CD4-positive, alpha-beta memory T cell (primary cell): ENCODE data around the gene USP34. TPM values are rescaled to one million over a fixed set of nuclear protein-coding genes. Genes with fewer than 3 reads are reported as not detected.

Experiments used
- CTCF ChIA-PET: fragments of 350-600 bp; sonication (Branson Sonifier 250); formaldehyde crosslinking; loops from one replicate; lab custom pipeline; 2021; ENCODE audit warnings: inconsistent platforms; ENCODE audit not compliant: partially characterized antibody; lab: Charles Lee
- POLR2A ChIA-PET: fragments of 350-600 bp; sonication (Branson Sonifier 250); formaldehyde crosslinking; loops from one replicate; lab custom pipeline; 2021; ENCODE audit not compliant: partially characterized antibody; lab: Charles Lee
- DNase-seq, 5 donors: peaks; one replicate each; pipeline versions ENCODE4 v3.0.0 to v3.0.0-alpha.2; 2020 to 2022; ENCODE audit warnings: mixed read lengths in 1 of 5
- H3K27ac ChIP-seq: one replicate; pipeline ENCODE4 v1.7.0; 2013; ENCODE audit warnings: low read depth, low read length
- H3K27me3 ChIP-seq: 2 replicates; pipeline ENCODE4 v1.7.0; 2013; ENCODE audit warnings: mild to moderate bottlenecking, low read length, moderate library complexity; ENCODE audit not compliant: insufficient read depth
- H3K36me3 ChIP-seq: 2 replicates; pipeline ENCODE4 v1.7.0; 2013; ENCODE audit warnings: mild to moderate bottlenecking, low read length, moderate library complexity; ENCODE audit not compliant: insufficient read depth
- H3K4me1 ChIP-seq: 2 replicates; pipeline ENCODE4 v1.7.0; 2013; ENCODE audit warnings: mild to moderate bottlenecking, low read length, moderate library complexity; ENCODE audit not compliant: insufficient read depth
- H3K4me3 ChIP-seq, 2 donors: one replicate each; pipeline ENCODE4 v1.7.0; 2013; ENCODE audit warnings: low read length in 2 of 2, mild to moderate bottlenecking in 1 of 2
- H3K9me3 ChIP-seq, 2 donors: one replicate each; pipeline ENCODE4 v1.7.0; 2013; ENCODE audit warnings: low read length in 2 of 2, control low read depth in 1 of 2; ENCODE audit not compliant: control insufficient read depth in 1 of 2
- H3K27ac Mint-ChIP-seq, 7 donors: one replicate each; pipeline ENCODE4 v1.8.0; 2020 to 2021; ENCODE audit warnings: mixed read lengths in 7 of 7, mild to moderate bottlenecking in 6 of 7, inconsistent platforms in 3 of 7, moderate library complexity in 3 of 7
- H3K27me3 Mint-ChIP-seq, 2 donors: one replicate each; pipeline ENCODE4 v1.8.0; 2020 to 2021; ENCODE audit warnings: mixed read lengths in 2 of 2
- H3K36me3 Mint-ChIP-seq, 2 donors: one replicate each; pipeline ENCODE4 v1.8.0; 2020 to 2021; ENCODE audit warnings: mixed read lengths in 2 of 2, inconsistent platforms in 1 of 2, mild to moderate bottlenecking in 1 of 2
- H3K4me1 Mint-ChIP-seq, 4 donors: one replicate each; pipeline ENCODE4 v1.8.0; 2020 to 2021; ENCODE audit warnings: mixed read lengths in 4 of 4, mild to moderate bottlenecking in 1 of 4
- H3K4me3 Mint-ChIP-seq, 8 donors: one replicate each; pipeline ENCODE4 v1.8.0; 2020 to 2021; ENCODE audit warnings: mixed read lengths in 8 of 8, mild to moderate bottlenecking in 7 of 8, moderate library complexity in 6 of 8, inconsistent platforms in 3 of 8
- H3K9me3 Mint-ChIP-seq, 8 donors: one replicate each; pipeline ENCODE4 v1.8.0; 2020 to 2021; ENCODE audit warnings: mixed read lengths in 8 of 8, mild to moderate bottlenecking in 5 of 8, inconsistent platforms in 3 of 8, moderate library complexity in 1 of 8
- intact Hi-C: fragments of 100-400 bp; cut with micrococcal nuclease; formaldehyde crosslinking; loops from one replicate; pipeline ENCODE4 v1.15.1; 2023
- polyA plus RNA-seq, 2 donors: library from polyadenylated mRNA; unstranded; fragments of 300-500 nt; fragmentation: Illumina TruSeq; gene quantifications; one replicate each; pipeline ENCODE4 v1.2.3, GENCODE V29; 2021
- total RNA-seq, 2 experiments: library from RNA; stranded (reverse); gene quantifications; one replicate each; pipeline ENCODE4 v1.2.3, GENCODE V29; 2021

Gene USP34
- total and polyA plus RNA-seq, 4 experiments from 2014 or later, result 7.9 to 164 (median 94.9) TPM

GRCh38 chr2:61144697-61145268 is 326.1 kb downstream of the USP34 start:
- POLR2A ChIA-PET, result interaction anchor here (0.9 to 4.2 kb wide), 7 partner anchors 8 to 392 kb away, joined by 3 to 67 read pairs (median 4); partner anchors contain the start of genes PEX13 and PUS10
- intact Hi-C loops, result loop anchor here (1.0 to 10.0 kb wide), 4 partner anchors 33 to 337 kb away; partner anchors contain the start of genes PEX13, PUS10 and SANBR
- Mint-ChIP-seq H3K27me3 (no peaks in the 10 kb centered on the region), H3K4me1 (peaks cover 6 to 11% (median 9%) of the 10 kb centered on the region in 4 donors), H3K4me3 (peak overlapping the region; percentile 91 to 97 (median 95)), H3K27ac (peak overlapping the region; percentile 86 to 98 (median 97)), H3K9me3 (peaks cover 0 to 4% (median 0%) of the 10 kb centered on the region in 8 donors), H3K36me3 (peaks cover 15 to 19% of the 10 kb centered on the region in 2 donors)
- Histone ChIP-seq H3K4me1 (peaks cover 10% of the 10 kb centered on the region), H3K36me3 (peaks cover 9% of the 10 kb centered on the region), H3K27ac (peak overlapping the region; percentile 55), H3K9me3 (no peaks in the 10 kb centered on the region), H3K27me3 (no peaks in the 10 kb centered on the region), H3K4me3 (peak overlapping the region; percentile 85 to 90)
- CTCF ChIA-PET, result interaction anchor here (1.5 to 2.4 kb wide), 2 partner anchors 9 to 33 kb away, joined by 5 to 8 read pairs; no protein-coding TSS in a partner anchor
- DNase-seq, result peak; percentile 88 to 90 (median 90)

- Histone ChIP-seq H3K4me1 (peaks cover 10% of the 10 kb centered on the region), H3K27me3 (no peaks in the 10 kb centered on the region), H3K4me3 (no peak overlapping the region), H3K27ac (no peak overlapping the region), H3K36me3 (no peaks in the 10 kb centered on the region), H3K9me3 (no peaks in the 10 kb centered on the region)
- Mint-ChIP-seq H3K36me3 (peaks cover 7 to 8% of the 10 kb centered on the region in 2 donors), H3K4me3 (no peak overlapping the region), H3K9me3 (peaks cover 0 to 4% (median 0%) of the 10 kb centered on the region in 8 donors), H3K27ac (no peak overlapping the region), H3K4me1 (peaks cover 4 to 11% (median 7%) of the 10 kb centered on the region in 4 donors), H3K27me3 (no peaks in the 10 kb centered on the region)
- CTCF ChIA-PET, result no interaction called here
- intact Hi-C loops, result loop anchor here (10.0 kb wide), 1 partner anchor 126 kb away; the partner anchor contains the start of genes PEX13 and PUS10
- POLR2A ChIA-PET, result no interaction called here
- DNase-seq, result no peak
These were observed 329.7 kb downstream of the USP34 start for GRCh38 chr2:61141151-61141550.

- POLR2A ChIA-PET, result no interaction called here
- H3K4me1 Mint-ChIP-seq, result peaks cover 0 to 5% (median under 1%) of the 10 kb centered on the region in 4 donors
- intact Hi-C loops, result loop anchor here (10.0 kb wide), 1 partner anchor 516 kb away; no protein-coding TSS in a partner anchor
These were observed 332.0 kb downstream of the USP34 start for GRCh38 chr2:61138859-61139258.

More at GRCh38 chr2:61138859-61139258, 332.0 kb downstream of the USP34 start:
- Mint-ChIP-seq H3K27ac (no peak overlapping the region), H3K36me3 (peaks cover 0 to 3% of the 10 kb centered on the region in 2 donors), H3K4me3 (no peak overlapping the region), H3K9me3 (no peaks in the 10 kb centered on the region), H3K27me3 (no peaks in the 10 kb centered on the region)
- Histone ChIP-seq H3K4me3 (no peak overlapping the region), H3K9me3 (no peaks in the 10 kb centered on the region), H3K4me1 (no peaks in the 10 kb centered on the region), H3K36me3 (no peaks in the 10 kb centered on the region), H3K27me3 (no peaks in the 10 kb centered on the region), H3K27ac (no peak overlapping the region)
- no peak for DNase-seq
- CTCF ChIA-PET, result no interaction called here

Other genes with a start within 250 kb of the USP34 start
- 100 to 1,000 TPM; 174 to 180 TPM for gene XPO1, start 67.3 kb upstream of the USP34 start, total RNA-seq
- 10 to 100 TPM; 26.8 to 45.9 TPM for gene XPO1, start 67.3 kb upstream of the USP34 start, polyA plus RNA-seq